ENCODE results near the gene DOCK8. TPM values are rescaled to one million over a fixed set of nuclear protein-coding genes. Genes with fewer than 3 reads are reported as not detected.

DOCK8 gene
- polyA plus RNA-seq, 1 donor (not counting 4 experiments of a cell fraction or from before 2014, with no cell fraction given), result 1.5 TPM

GRCh38 chr9:281741-282645, 67.3 kb downstream of the DOCK8 start:
- Histone ChIP-seq H3K4me2 (ENCODE audit: control insufficient read depth, extremely low read depth, insufficient read depth, low read depth, low read length) (no peak overlapping the region), H3K4me3 (ENCODE audit: control insufficient read depth in 2 of 3, extremely low read depth in 1 of 3, insufficient read depth in 2 of 3, low read depth in 1 of 3, low read length in 3 of 3) (no peak overlapping the region), H3K27ac (ENCODE audit: control insufficient read depth, insufficient read depth, low read length) (no peak overlapping the region), H3K9me3 (ENCODE audit: control insufficient read depth, low read depth, low read length) (no peaks in the 10 kb centered on the region), H3K36me3 (ENCODE audit: control insufficient read depth in 2 of 2, extremely low read depth in 1 of 2, insufficient read depth in 2 of 2, low read length in 2 of 2) (no peaks in the 10 kb centered on the region), H2AFZ (ENCODE audit: control insufficient read depth, low read length) (no peak overlapping the region), H3K4me1 (ENCODE audit: control insufficient read depth, extremely low read depth, insufficient read depth, low read length) (peaks cover 12% of the 10 kb centered on the region), H3K27me3 (ENCODE audit: control insufficient read depth, extremely low read depth, insufficient read depth, low read length) (no peaks in the 10 kb centered on the region), H3K9ac (ENCODE audit: control insufficient read depth, extremely low read depth, insufficient read depth, low read length) (no peak overlapping the region), H3K9me1 (ENCODE audit: control insufficient read depth, extremely low read depth, insufficient read depth, low read length) (no peaks in the 10 kb centered on the region), H3K79me2 (ENCODE audit: control insufficient read depth, insufficient read depth, low read length) (no peaks in the 10 kb centered on the region), H4K20me1 (ENCODE audit: control insufficient read depth, extremely low read depth, insufficient read depth, low read length) (no peaks in the 10 kb centered on the region)
- DNase-seq (ENCODE audit: low read depth, low spot score), result no peak
- peak; percentile 56 for FAIRE-seq
- TF ChIP-seq CTCF (optimal IDR thresholded peaks at IDR 0.05 in 1 of 3, IDR thresholded peaks at IDR 0.05 in 1 of 3, conservative IDR thresholded peaks at IDR 0.05 in 1 of 3; ENCODE audit: extremely low read depth in 1 of 3, insufficient read depth in 2 of 3, low read length in 3 of 3) (no peak), EZH2 (IDR thresholded peaks at IDR 0.05; ENCODE audit: low read length) (no peak)
- dilution Hi-C loops (cut with MboI; ENCODE audit: extremely low pct_ligation_motif_present, low sequenced_read_pairs), result no loop called here

- H3K4me3 ChIP-seq (ENCODE audit: control insufficient read depth in 2 of 3, extremely low read depth in 1 of 3, insufficient read depth in 2 of 3, low read depth in 1 of 3, low read length in 3 of 3), result peak overlapping the region in 2 of 3 experiments; percentile 15 to 22
- peak overlapping the region; percentile 77 for H3K4me2 ChIP-seq (ENCODE audit: control insufficient read depth, extremely low read depth, insufficient read depth, low read depth, low read length)
- peaks cover 12% of the 10 kb centered on the region for H3K4me1 ChIP-seq (ENCODE audit: control insufficient read depth, extremely low read depth, insufficient read depth, low read length)
- no peak overlapping the region for H3K9ac ChIP-seq (ENCODE audit: control insufficient read depth, extremely low read depth, insufficient read depth, low read length)
- H3K27me3 ChIP-seq (ENCODE audit: control insufficient read depth, extremely low read depth, insufficient read depth, low read length), result no peaks in the 10 kb centered on the region
- no peaks in the 10 kb centered on the region for H3K79me2 ChIP-seq (ENCODE audit: control insufficient read depth, insufficient read depth, low read length)
- H3K9me3 ChIP-seq (ENCODE audit: control insufficient read depth, low read depth, low read length), result no peaks in the 10 kb centered on the region
- H4K20me1 ChIP-seq (ENCODE audit: control insufficient read depth, extremely low read depth, insufficient read depth, low read length), result no peaks in the 10 kb centered on the region
- H3K36me3 ChIP-seq (ENCODE audit: control insufficient read depth in 2 of 2, extremely low read depth in 1 of 2, insufficient read depth in 2 of 2, low read length in 2 of 2), result no peaks in the 10 kb centered on the region
- no peaks in the 10 kb centered on the region for H3K9me1 ChIP-seq (ENCODE audit: control insufficient read depth, extremely low read depth, insufficient read depth, low read length)
- H3K27ac ChIP-seq (ENCODE audit: control insufficient read depth, insufficient read depth, low read length), result no peak overlapping the region
- peak overlapping the region; percentile 45 for H2AFZ ChIP-seq (ENCODE audit: control insufficient read depth, low read length)
- no peak for TF ChIP-seq CTCF (optimal IDR thresholded peaks at IDR 0.05 in 1 of 3, IDR thresholded peaks at IDR 0.05 in 1 of 3, conservative IDR thresholded peaks at IDR 0.05 in 1 of 3; ENCODE audit: extremely low read depth in 1 of 3, insufficient read depth in 2 of 3, low read length in 3 of 3)
- no peak for TF ChIP-seq EZH2 (IDR thresholded peaks at IDR 0.05; ENCODE audit: low read length)
- dilution Hi-C loops (cut with MboI; ENCODE audit: extremely low pct_ligation_motif_present, low sequenced_read_pairs), result no loop called here
- DNase-seq (ENCODE audit: low read depth, low spot score) (no peak), FAIRE-seq (peak; percentile 67)
Observed at GRCh38 chr9:286071-286740, 71.5 kb downstream of the DOCK8 start.
